ENCODE measurements around the gene SLC27A5. TPM values are rescaled to one million over a fixed set of nuclear protein-coding genes. Genes with fewer than 3 reads are reported as not detected.

The SLC27A5 gene
- total RNA-seq, 1 donor from 2014 or later = not detected

GRCh38 chr19:58547323-58548312 lies 35.8 kb upstream of the SLC27A5 start:
- no peaks in the 10 kb centered on the region for H3K27me3 ChIP-seq
- H3K9me3 ChIP-seq = no peaks in the 10 kb centered on the region
- no peak for TF ChIP-seq CTCF (IDR thresholded peaks at IDR 0.05)
- intact Hi-C loops (cut with DNase I) = no loop called here
- H3K36me3 ChIP-seq = peaks cover 54 to 60% of the 10 kb centered on the region in 2 donors
- DNase-seq (ENCODE audit: low spot score in 2 of 2) = peak in 1 of 2 donors; percentile 59
- no peak overlapping the region for H3K4me3 ChIP-seq
- peaks cover 15 to 25% of the 10 kb centered on the region in 2 donors for H3K4me1 ChIP-seq
- H3K27ac ChIP-seq = no peak overlapping the region

GRCh38 chr19:58546019-58546530 lies 34.3 kb upstream of the SLC27A5 start:
- H3K36me3 ChIP-seq = peaks cover 39 to 45% of the 10 kb centered on the region in 2 donors
- no peaks in the 10 kb centered on the region for H3K27me3 ChIP-seq
- peak overlapping the region; percentile 75 to 82 for H3K4me3 ChIP-seq
- no peaks in the 10 kb centered on the region for H3K9me3 ChIP-seq
- no peak for TF ChIP-seq CTCF (IDR thresholded peaks at IDR 0.05)
- peaks cover 15 to 25% of the 10 kb centered on the region in 2 donors for H3K4me1 ChIP-seq
- intact Hi-C loops (cut with DNase I) = no loop called here
- peak overlapping the region; percentile 3 to 90 for H3K27ac ChIP-seq
- DNase-seq (ENCODE audit: low spot score in 2 of 2) = no peak

GRCh38 chr19:58545286-58546018 lies 33.7 kb upstream of the SLC27A5 start:
- peaks cover 15 to 25% of the 10 kb centered on the region in 2 donors for H3K4me1 ChIP-seq
- peaks cover 34 to 39% of the 10 kb centered on the region in 2 donors for H3K36me3 ChIP-seq
- intact Hi-C loops (cut with DNase I) = no loop called here
- TF ChIP-seq CTCF (IDR thresholded peaks at IDR 0.05) = no peak
- no peak for DNase-seq (ENCODE audit: low spot score in 2 of 2)
- peak overlapping the region; percentile 75 to 82 for H3K4me3 ChIP-seq
- no peaks in the 10 kb centered on the region for H3K9me3 ChIP-seq
- H3K27me3 ChIP-seq = no peaks in the 10 kb centered on the region
- H3K27ac ChIP-seq = peak overlapping the region; percentile 41 to 90

GRCh38 chr19:58544591-58545285 lies 32.9 kb upstream of the SLC27A5 start:
- Histone ChIP-seq H3K9me3 (no peaks in the 10 kb centered on the region), H3K27ac (peak overlapping the region; percentile 90 to 94), H3K4me3 (peak overlapping the region; percentile 75 to 82), H3K27me3 (no peaks in the 10 kb centered on the region), H3K4me1 (peaks cover 15 to 25% of the 10 kb centered on the region in 2 donors), H3K36me3 (peaks cover 27 to 32% of the 10 kb centered on the region in 2 donors)
- intact Hi-C loops (cut with DNase I) = loop anchor here (1.0 kb wide), 4 partner anchors 10 to 45 kb away; partner anchors contain the start of genes MZF1 and ZBTB45
- TF ChIP-seq CTCF (IDR thresholded peaks at IDR 0.05) = peak in 1 of 3 experiments; percentile 24
- no peak for DNase-seq (ENCODE audit: low spot score in 2 of 2)
